Measurements from ENCODE around the gene PARG. TPM values are rescaled to one million over a fixed set of nuclear protein-coding genes. Genes with fewer than 3 reads are reported as not detected.

Gene PARG
- total RNA-seq, 1 experiment from 2014 or later, result 69.7 TPM

GRCh38 chr10:49798275-49798674 lies 143.6 kb downstream of the PARG start:
- no peaks in the 10 kb centered on the region for H3K36me3 Mint-ChIP-seq (ENCODE audit: insufficient read depth, unreplicated experiment)
- POLR2A ChIA-PET, result no interaction called here
- DNase-seq, result no peak
- H3K9me3 Mint-ChIP-seq (ENCODE audit: unreplicated experiment), result no peaks in the 10 kb centered on the region
- no peak overlapping the region for H3K4me3 Mint-ChIP-seq (ENCODE audit: unreplicated experiment)
- no peak overlapping the region for H3K27ac Mint-ChIP-seq (ENCODE audit: unreplicated experiment)
- H3K9me3 ChIP-seq, result no peaks in the 10 kb centered on the region
- H3K4me1 ChIP-seq, result peaks cover 2% of the 10 kb centered on the region; the same call in 1 of the 2 replicates
- H3K27me3 Mint-ChIP-seq (ENCODE audit: insufficient read depth, unreplicated experiment), result no peaks in the 10 kb centered on the region
- no peaks in the 10 kb centered on the region for H3K27me3 ChIP-seq (replicated peaks; ENCODE audit: control insufficient read depth, insufficient read depth, low read length)
- no peak overlapping the region for H3K4me3 ChIP-seq (ENCODE audit: low read depth, low read length)
- intact Hi-C loops (cut with micrococcal nuclease; ENCODE audit: unreplicated experiment), result no loop called here
- CTCF ChIA-PET, result no interaction called here
- no peak for TF ChIP-seq CTCF (IDR thresholded peaks at IDR 0.05; ENCODE audit: insufficient read depth in 1 of 2, low read depth in 1 of 2, low read length in 1 of 2, severe bottlenecking in 1 of 2, unreplicated experiment in 1 of 2)
- H3K36me3 ChIP-seq (ENCODE audit: control insufficient read depth, insufficient read depth, low read length), result no peaks in the 10 kb centered on the region
- BruUV-seq (replicated peaks), result no TSS peak
- H3K4me1 Mint-ChIP-seq (ENCODE audit: low read depth, unreplicated experiment), result no peaks in the 10 kb centered on the region

- TF ChIP-seq CTCF (IDR thresholded peaks at IDR 0.05; ENCODE audit: insufficient read depth in 1 of 2, low read depth in 1 of 2, low read length in 1 of 2, severe bottlenecking in 1 of 2, unreplicated experiment in 1 of 2), result no peak
- Mint-ChIP-seq H3K9me3 (ENCODE audit: unreplicated experiment) (no peaks in the 10 kb centered on the region), H3K4me1 (ENCODE audit: low read depth, unreplicated experiment) (peaks cover 13% of the 10 kb centered on the region), H3K4me3 (ENCODE audit: unreplicated experiment) (no peak overlapping the region), H3K36me3 (ENCODE audit: insufficient read depth, unreplicated experiment) (no peaks in the 10 kb centered on the region), H3K27ac (ENCODE audit: unreplicated experiment) (no peak overlapping the region), H3K27me3 (ENCODE audit: insufficient read depth, unreplicated experiment) (no peaks in the 10 kb centered on the region)
- ChIA-PET POLR2A (no interaction called here), CTCF (interaction anchor here (1.1 kb wide), 1 partner anchor 198 kb away, joined by 4 read pairs; no protein-coding TSS in a partner anchor)
- no peaks in the 10 kb centered on the region for H3K27me3 ChIP-seq (replicated peaks; ENCODE audit: control insufficient read depth, insufficient read depth, low read length)
- no peaks in the 10 kb centered on the region for H3K36me3 ChIP-seq (ENCODE audit: control insufficient read depth, insufficient read depth, low read length)
- H3K9me3 ChIP-seq, result no peaks in the 10 kb centered on the region
- DNase-seq, result no peak
- BruUV-seq (replicated peaks), result no TSS peak
- H3K4me3 ChIP-seq (ENCODE audit: low read depth, low read length), result no peak overlapping the region
- intact Hi-C loops (cut with micrococcal nuclease; ENCODE audit: unreplicated experiment), result no loop called here
- H3K4me1 ChIP-seq, result peaks cover 14% of the 10 kb centered on the region
Observed at GRCh38 chr10:49791100-49791499, 150.7 kb downstream of the PARG start.

- intact Hi-C loops (cut with micrococcal nuclease; ENCODE audit: unreplicated experiment), result no loop called here
- no peaks in the 10 kb centered on the region for H3K36me3 ChIP-seq (ENCODE audit: control insufficient read depth, insufficient read depth, low read length)
- H3K27ac Mint-ChIP-seq (ENCODE audit: unreplicated experiment), result no peak overlapping the region
- H3K36me3 Mint-ChIP-seq (ENCODE audit: insufficient read depth, unreplicated experiment), result no peaks in the 10 kb centered on the region
- BruUV-seq (replicated peaks), result no TSS peak
- H3K9me3 ChIP-seq, result no peaks in the 10 kb centered on the region
- POLR2A ChIA-PET, result no interaction called here
- TF ChIP-seq CTCF (IDR thresholded peaks at IDR 0.05; ENCODE audit: insufficient read depth in 1 of 2, low read depth in 1 of 2, low read length in 1 of 2, severe bottlenecking in 1 of 2, unreplicated experiment in 1 of 2), result no peak
- no peak overlapping the region for H3K4me3 Mint-ChIP-seq (ENCODE audit: unreplicated experiment)
- no peaks in the 10 kb centered on the region for H3K27me3 ChIP-seq (replicated peaks; ENCODE audit: control insufficient read depth, insufficient read depth, low read length)
- CTCF ChIA-PET, result interaction anchor here (1.5 kb wide), 1 partner anchor 192 kb away, joined by 4 read pairs; no protein-coding TSS in a partner anchor
- H3K4me1 ChIP-seq, result peaks cover 6% of the 10 kb centered on the region
- H3K9me3 Mint-ChIP-seq (ENCODE audit: unreplicated experiment), result no peaks in the 10 kb centered on the region
- peaks cover 6% of the 10 kb centered on the region for H3K27me3 Mint-ChIP-seq (ENCODE audit: insufficient read depth, unreplicated experiment)
- peaks cover under 1% of the 10 kb centered on the region for H3K4me1 Mint-ChIP-seq (ENCODE audit: low read depth, unreplicated experiment)
- DNase-seq, result no peak
- no peak overlapping the region for H3K4me3 ChIP-seq (ENCODE audit: low read depth, low read length)
Observed at GRCh38 chr10:49784681-49785080, 157.1 kb downstream of the PARG start.

Measured in Caco-2 (cell line).